Vagina (tissue), 2 donors: Measurements from ENCODE around the gene PIEZO1. TPM values are rescaled to one million over a fixed set of nuclear protein-coding genes. Genes with fewer than 3 reads are reported as not detected.
"Not testable (repeated sequence)": the region's sequence is repeated elsewhere in the genome, so short reads cannot be mapped to it uniquely, and the experiment has no call there.

Experiments used
- DNase-seq, 2 donors: peaks; one replicate each; pipeline ENCODE4 v3.0.0-alpha.2; 2017; ENCODE audit errors: extremely low spot score in 2 of 2
- H3K27ac ChIP-seq: fragments of 200-600 bp; sonication (generic); one replicate; pipeline ENCODE4 v1.5.1; 2019
- H3K27me3 ChIP-seq: fragments of 200-600 bp; sonication (generic); one replicate; pipeline ENCODE4 v1.5.1; 2019
- H3K36me3 ChIP-seq, 2 donors: fragments of 200-600 bp; sonication (generic); one replicate each; pipeline ENCODE4 v1.5.1; 2017 to 2019
- H3K4me1 ChIP-seq: fragments of 200-600 bp; sonication (generic); one replicate; pipeline ENCODE4 v1.5.1; 2019
- H3K4me3 ChIP-seq, 2 donors: fragments of 200-600 bp; sonication (generic); 1 replicate in 1 of 2; 2 replicates in 1 of 2; pipeline ENCODE4 v1.5.1; 2016 to 2019
- H3K9me3 ChIP-seq: fragments of 200-600 bp; sonication (generic); one replicate; pipeline ENCODE4 v1.5.1; 2019
- POLR2A ChIP-seq, 2 donors: fragments of 450-650 bp; IDR thresholded peaks; one replicate each; pipeline ENCODE4 v1.6.1; 2017; ENCODE audit warnings: antibody characterized with exemption in 2 of 2, mild to moderate bottlenecking in 2 of 2, moderate library complexity in 2 of 2
- POLR2AphosphoS5 ChIP-seq, 2 donors: sonication (generic); formaldehyde crosslinking; IDR thresholded peaks; one replicate each; pipeline ENCODE4 v1.9.0; 2017; ENCODE audit warnings: antibody characterized with exemption in 2 of 2, mild to moderate bottlenecking in 2 of 2, low read depth in 1 of 2; ENCODE audit not compliant: insufficient read depth in 1 of 2
- intact Hi-C: fragments of 100-400 bp; cut with DNase I; formaldehyde crosslinking; loops from one replicate; pipeline ENCODE4 v1.15.1; 2023
- total RNA-seq: library from RNA; depleted of rRNA; stranded (reverse); fragments of >200 nt; gene quantifications from one replicate; pipeline ENCODE4 v1.2.3, GENCODE V29; 2016
- TF ChIP-seq, protein P1 (sequence below), 3 experiments: fragments of 450-650 bp in 2 of 3; fragments of 200-600 bp in 1 of 3; sonication (generic) in 1 of 3; IDR thresholded peaks; one replicate each; pipeline ENCODE4 v1.5.1; 2017 to 2019; ENCODE audit warnings: antibody characterized with exemption in 3 of 3, mild to moderate bottlenecking in 2 of 3, moderate library complexity in 2 of 3

Gene PIEZO1
- total RNA-seq, 1 donor from 2014 or later = 184 TPM

DNA sequence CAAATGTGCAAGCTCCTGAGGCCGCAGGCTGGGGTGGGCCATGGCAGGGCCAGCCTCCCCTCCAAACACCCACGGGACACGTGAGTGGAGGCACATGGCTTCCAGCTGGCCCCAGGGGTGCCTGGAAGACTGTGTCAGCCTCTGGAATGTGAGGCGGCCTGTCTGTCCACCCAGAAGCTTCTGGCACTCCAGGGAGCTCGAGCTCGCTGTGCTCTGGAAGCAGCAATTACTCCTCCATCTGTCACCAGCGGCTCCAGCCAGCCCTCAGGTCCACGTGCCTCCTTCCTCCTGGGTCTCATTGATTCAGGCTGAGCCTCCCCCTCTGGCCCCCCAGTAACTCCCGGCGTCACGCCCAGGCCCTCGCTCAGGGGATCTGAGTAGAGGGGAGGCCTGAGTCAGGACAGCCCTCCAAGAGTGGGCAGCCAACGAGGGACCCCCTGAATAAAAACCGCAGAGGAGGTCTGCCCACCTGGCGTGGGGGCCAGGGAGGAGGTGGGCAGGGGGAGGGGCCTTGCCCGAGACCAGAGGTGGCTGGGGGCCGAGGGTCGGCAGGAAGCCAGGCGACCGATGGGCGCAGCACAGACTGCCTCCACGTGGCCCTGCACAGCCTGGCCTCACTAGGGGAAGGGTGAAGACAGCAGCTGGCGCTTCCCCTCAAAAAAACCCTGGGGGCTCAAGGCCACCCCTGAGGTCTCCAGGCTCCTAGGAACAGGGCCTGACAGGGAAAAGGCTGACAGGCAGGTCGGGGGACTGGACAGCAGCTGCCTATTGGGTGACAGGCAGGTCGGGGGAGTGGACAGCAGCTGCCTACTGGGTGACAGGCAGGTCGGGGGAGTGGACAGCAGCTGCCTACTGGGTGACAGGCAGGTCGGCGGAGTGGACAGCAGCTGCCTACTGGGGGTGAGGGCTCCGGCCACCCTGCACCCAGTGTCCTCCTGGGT is 11.9 kb downstream of the PIEZO1 start:
- Histone ChIP-seq H3K4me1 (peaks cover 79% of the 10 kb centered on the region), H3K9me3 (no peaks in the 10 kb centered on the region), H3K36me3 (no peaks in the 10 kb centered on the region), H3K27ac (peak overlapping the region; percentile 83), H3K27me3 (no peaks in the 10 kb centered on the region), H3K4me3 (peak overlapping the region in 1 of 2 donors; percentile 6)
- TF ChIP-seq POLR2A (IDR thresholded peaks at IDR 0.05) = no peak
- peak; percentile 32 to 78 for TF ChIP-seq POLR2AphosphoS5 (IDR thresholded peaks at IDR 0.05; ENCODE audit: insufficient read depth in 1 of 2, low read depth in 1 of 2)
- intact Hi-C loops = no loop called here
- DNase-seq = no peak

DNA sequence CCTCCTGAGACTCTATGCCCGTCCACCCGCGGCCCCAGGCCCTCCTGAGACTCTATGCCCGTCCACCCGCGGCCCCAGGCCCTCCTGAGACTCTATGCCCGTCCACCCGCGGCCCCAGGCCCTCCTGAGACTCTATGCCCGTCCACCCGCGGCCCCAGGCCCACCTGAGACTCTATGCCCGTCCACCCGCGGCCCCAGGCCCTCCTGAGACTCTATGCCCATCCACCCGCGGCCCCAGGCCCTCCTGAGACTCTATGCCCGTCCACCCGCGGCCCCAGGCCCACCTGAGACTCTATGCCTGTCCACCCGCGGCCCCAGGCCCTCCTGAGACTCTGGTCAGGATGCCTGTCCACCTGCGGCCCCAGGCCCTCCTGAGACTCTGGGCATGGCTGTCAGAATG is 13.2 kb downstream of the PIEZO1 start:
- H3K27me3 ChIP-seq, DNase-seq, H3K36me3 ChIP-seq, intact Hi-C loops, H3K4me3 ChIP-seq, H3K9me3 ChIP-seq: not testable (repeated sequence)
- Histone ChIP-seq H3K4me1 (peaks cover 81% of the 10 kb centered on the region), H3K27ac (peak overlapping the region; percentile 83)

DNA sequence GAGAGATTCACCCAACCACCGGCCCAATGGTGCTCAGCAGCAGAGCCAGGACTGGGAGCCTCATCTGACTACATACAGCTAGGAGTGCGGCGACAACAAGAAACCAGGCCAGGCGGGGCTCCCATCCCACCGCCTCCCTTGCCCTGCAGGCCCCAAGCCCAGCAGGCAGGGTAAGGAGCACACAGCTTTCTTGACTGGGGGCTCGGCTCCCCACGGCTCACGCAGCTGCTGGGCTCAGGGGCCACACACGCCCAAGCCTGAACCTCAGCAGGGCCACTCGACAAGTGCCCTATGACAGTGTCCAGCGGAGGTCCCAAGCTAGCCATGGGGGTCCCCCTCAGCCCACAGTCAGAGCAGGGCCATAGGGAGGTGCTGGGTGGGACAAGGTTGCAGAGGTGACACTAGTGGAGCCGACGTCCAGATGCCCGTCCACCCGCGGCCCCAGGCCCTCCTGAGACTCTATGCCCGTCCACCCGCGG is 13.7 kb downstream of the PIEZO1 start:
- Histone ChIP-seq H3K4me1 (peaks cover 82% of the 10 kb centered on the region), H3K36me3 (no peaks in the 10 kb centered on the region), H3K27ac (peak overlapping the region; percentile 83), H3K4me3 (no peak overlapping the region), H3K27me3 (no peaks in the 10 kb centered on the region), H3K9me3 (no peaks in the 10 kb centered on the region)
- TF ChIP-seq POLR2A (IDR thresholded peaks at IDR 0.05) = no peak
- TF ChIP-seq POLR2AphosphoS5 (IDR thresholded peaks at IDR 0.05; ENCODE audit: insufficient read depth in 1 of 2, low read depth in 1 of 2) = no peak
- TF ChIP-seq, protein P1, sequence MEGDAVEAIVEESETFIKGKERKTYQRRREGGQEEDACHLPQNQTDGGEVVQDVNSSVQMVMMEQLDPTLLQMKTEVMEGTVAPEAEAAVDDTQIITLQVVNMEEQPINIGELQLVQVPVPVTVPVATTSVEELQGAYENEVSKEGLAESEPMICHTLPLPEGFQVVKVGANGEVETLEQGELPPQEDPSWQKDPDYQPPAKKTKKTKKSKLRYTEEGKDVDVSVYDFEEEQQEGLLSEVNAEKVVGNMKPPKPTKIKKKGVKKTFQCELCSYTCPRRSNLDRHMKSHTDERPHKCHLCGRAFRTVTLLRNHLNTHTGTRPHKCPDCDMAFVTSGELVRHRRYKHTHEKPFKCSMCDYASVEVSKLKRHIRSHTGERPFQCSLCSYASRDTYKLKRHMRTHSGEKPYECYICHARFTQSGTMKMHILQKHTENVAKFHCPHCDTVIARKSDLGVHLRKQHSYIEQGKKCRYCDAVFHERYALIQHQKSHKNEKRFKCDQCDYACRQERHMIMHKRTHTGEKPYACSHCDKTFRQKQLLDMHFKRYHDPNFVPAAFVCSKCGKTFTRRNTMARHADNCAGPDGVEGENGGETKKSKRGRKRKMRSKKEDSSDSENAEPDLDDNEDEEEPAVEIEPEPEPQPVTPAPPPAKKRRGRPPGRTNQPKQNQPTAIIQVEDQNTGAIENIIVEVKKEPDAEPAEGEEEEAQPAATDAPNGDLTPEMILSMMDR (IDR thresholded peaks at IDR 0.05) = no peak
- DNase-seq = no peak
- intact Hi-C loops = no loop called here

DNA sequence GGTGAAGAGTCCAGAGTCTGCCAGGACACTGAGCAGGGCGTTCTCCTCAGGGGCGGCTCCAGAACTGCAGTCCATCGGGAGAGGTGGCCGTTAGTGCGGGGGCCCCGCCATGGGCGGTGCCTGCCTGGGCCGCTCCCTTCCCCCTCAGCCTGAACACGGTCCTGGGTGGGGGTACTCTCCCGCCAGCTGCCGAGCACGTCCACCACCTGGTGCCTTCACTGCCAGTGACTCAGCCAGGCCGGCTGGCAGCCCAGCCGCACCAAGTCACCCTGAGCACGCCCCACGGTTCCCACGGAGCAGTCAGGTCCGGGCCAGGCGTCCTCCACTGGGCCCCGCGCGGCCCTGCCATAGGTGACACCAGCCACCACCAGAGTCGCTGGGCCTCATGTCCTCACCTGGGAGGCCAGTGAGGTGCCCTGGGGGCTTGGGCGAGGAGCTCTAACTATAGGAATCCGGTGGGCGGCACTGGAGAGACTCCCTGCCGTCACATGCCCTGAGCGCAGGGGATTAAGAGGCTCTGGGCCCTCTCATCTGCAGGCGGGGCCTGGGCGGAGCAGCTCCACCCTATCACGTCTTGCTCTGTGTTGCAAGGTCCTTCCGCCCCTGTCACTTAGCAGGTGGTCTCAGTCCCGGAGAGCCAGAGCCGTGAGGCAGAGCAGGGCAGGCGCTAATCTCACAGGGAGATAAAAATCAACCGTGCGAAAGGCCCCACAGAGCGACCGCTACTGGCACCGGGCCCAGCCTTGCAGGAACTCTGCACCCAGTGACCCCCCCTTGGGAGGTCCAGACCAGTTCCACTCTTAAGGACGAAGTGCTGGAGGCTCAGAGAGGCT is 14.3 kb downstream of the PIEZO1 start:
- TF ChIP-seq POLR2A (IDR thresholded peaks at IDR 0.05) = no peak
- peak; percentile 58 to 70 for TF ChIP-seq POLR2AphosphoS5 (IDR thresholded peaks at IDR 0.05; ENCODE audit: insufficient read depth in 1 of 2, low read depth in 1 of 2)
- TF ChIP-seq, protein P1 (IDR thresholded peaks at IDR 0.05) = no peak
- H3K4me3 ChIP-seq = peak overlapping the region; percentile 21 to 29
- H3K27me3 ChIP-seq = no peaks in the 10 kb centered on the region
- no peak for DNase-seq
- peaks cover 88% of the 10 kb centered on the region for H3K4me1 ChIP-seq
- intact Hi-C loops = no loop called here
- no peaks in the 10 kb centered on the region for H3K9me3 ChIP-seq
- no peaks in the 10 kb centered on the region for H3K36me3 ChIP-seq
- peak overlapping the region; percentile 83 for H3K27ac ChIP-seq

DNA sequence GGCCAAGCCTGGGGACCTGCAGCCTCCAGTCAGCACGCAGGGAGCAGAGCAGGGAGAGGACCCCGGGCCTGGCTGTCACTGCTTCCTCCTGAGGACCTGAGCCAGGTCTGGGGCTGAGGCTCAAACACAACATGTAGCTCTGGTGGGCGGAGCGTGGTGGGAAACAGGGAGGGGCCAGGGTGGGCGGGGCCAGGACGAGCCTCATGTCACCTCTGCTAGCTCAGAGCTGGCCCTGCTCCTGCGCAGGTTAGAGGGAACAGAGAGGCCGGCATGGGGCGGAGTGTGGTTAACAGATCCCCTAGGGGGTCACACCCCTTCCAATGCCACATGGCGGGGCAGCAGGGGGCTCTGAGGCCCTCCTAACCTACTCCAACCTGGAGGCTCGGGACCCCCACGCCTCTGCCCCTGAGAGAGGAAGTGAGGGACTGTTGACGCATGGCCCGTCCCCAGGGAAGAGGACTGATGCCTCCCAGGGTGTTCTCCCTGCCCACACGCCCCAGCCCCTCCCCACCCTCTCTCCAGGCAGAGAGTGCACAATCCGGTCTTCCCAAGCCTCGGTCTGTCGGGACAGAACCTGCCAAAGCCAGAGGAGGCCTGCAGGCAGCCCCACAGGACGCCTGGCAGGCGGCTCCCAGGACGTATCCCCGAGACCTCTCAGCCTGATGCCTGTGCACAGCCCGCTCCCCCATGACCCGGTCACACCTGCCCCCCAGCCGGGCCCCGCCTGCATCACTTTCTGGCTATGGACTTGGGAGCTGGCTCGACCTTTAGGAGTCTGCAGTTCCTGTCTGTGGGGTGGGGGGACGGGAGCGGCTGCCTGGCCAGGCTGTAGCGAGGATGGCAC is 15.2 kb downstream of the PIEZO1 start:
- Histone ChIP-seq H3K9me3 (no peaks in the 10 kb centered on the region), H3K27me3 (no peaks in the 10 kb centered on the region), H3K27ac (peak overlapping the region; percentile 83), H3K36me3 (no peaks in the 10 kb centered on the region), H3K4me1 (peaks cover 96% of the 10 kb centered on the region), H3K4me3 (peak overlapping the region; percentile 21 to 29)
- no peak for DNase-seq
- intact Hi-C loops = no loop called here
- peak in 1 of 2 donors; percentile 28 for TF ChIP-seq POLR2AphosphoS5 (IDR thresholded peaks at IDR 0.05; ENCODE audit: insufficient read depth in 1 of 2, low read depth in 1 of 2)
- TF ChIP-seq, protein P1 (IDR thresholded peaks at IDR 0.05) = no peak
- TF ChIP-seq POLR2A (IDR thresholded peaks at IDR 0.05) = no peak
